Ovary (tissue), 9 donors: ENCODE results near the gene RARRES2. TPM values are rescaled to one million over a fixed set of nuclear protein-coding genes. Genes with fewer than 3 reads are reported as not detected.
A peak's percentile ranks its signal among the peaks of the same experiment; 100 is the strongest.

Source experiments
- DNase-seq, 5 donors: peaks; one replicate each; pipeline ENCODE4 v3.0.0-alpha.2; 2019 to 2020
- H3K27ac ChIP-seq, 2 donors: fragments of 200-600 bp; one replicate each; pipeline versions ENCODE4 v1.5.1 to v1.8.0; 2019 to 2022
- H3K27me3 ChIP-seq: fragments of 200-600 bp; one replicate; pipeline ENCODE4 v1.8.0; 2022
- H3K36me3 ChIP-seq: fragments of 200-600 bp; sonication (generic); one replicate; pipeline ENCODE4 v1.5.1; 2019
- H3K4me1 ChIP-seq: one replicate; pipeline ENCODE4 v1.8.1; 2013; ENCODE audit warnings: mild to moderate bottlenecking, moderate library complexity; ENCODE audit not compliant: insufficient read depth
- H3K4me3 ChIP-seq: fragments of 200-600 bp; sonication (generic); one replicate; pipeline ENCODE4 v1.5.1; 2017
- H3K9me3 ChIP-seq, 2 donors: fragments of 200-600 bp in 1 of 2; sonication (generic) in 1 of 2; one replicate each; pipeline versions ENCODE4 v1.5.1 to v1.8.1; 2013 to 2019; ENCODE audit warnings: mild to moderate bottlenecking in 1 of 2, moderate library complexity in 1 of 2
- EP300 ChIP-seq: sonication (generic); formaldehyde crosslinking; IDR thresholded peaks from one replicate; pipeline ENCODE4 v1.6.1; 2017; ENCODE audit warnings: antibody characterized with exemption
- POLR2A ChIP-seq: fragments of 450-650 bp; IDR thresholded peaks from one replicate; pipeline ENCODE4 v1.6.1; 2017; ENCODE audit warnings: antibody characterized with exemption, mild to moderate bottlenecking, moderate library complexity
- WGBS, 3 donors: extraction: QIAGEN DNeasy Blood & Tissue Kit in 1 of 3; methylation state at CpG; one replicate each; pipeline versions ENCODE4 v1.1.5 to v1.1.7; 2013 to 2017; 5-methylcytosine and 5-hydroxymethylcytosine counted together
- intact Hi-C, 4 donors: fragments of 100-400 bp; cut with DNase I; formaldehyde crosslinking; loops; one replicate each; pipeline versions ENCODE4 v1.11.0 to v1.15.1; 2022 to 2023
- polyA plus RNA-seq, 2 donors: library from polyadenylated mRNA; stranded (reverse); fragments of 200-250 nt in 1 of 2; fragments of 350-450 nt in 1 of 2; fragmentation: Illumina TruSeq in 1 of 2; extraction: RNeasy Lipid Tissue Mini Kit (QIAGEN cat#74804) in 1 of 2; gene quantifications; one replicate each; pipeline ENCODE4 v1.2.3, GENCODE V29; 2013 to 2014
- total RNA-seq, 7 donors: library from RNA; depleted of rRNA in 2 of 7; stranded (reverse); fragments of >200 nt in 2 of 7; fragmentation: NEBNext Ultra II Directional in 3 of 7; extraction: Animal tissue kit (Norgen Biotek cat#: 25700) in 3 of 7; gene quantifications; one replicate each; pipeline versions ENCODE4 v1.1.0 to v1.2.4, GENCODE V29; 2016 to 2023
- TF ChIP-seq, protein P1 (sequence below), 3 donors: fragments of 450-650 bp in 2 of 3; fragments of 200-600 bp in 1 of 3; IDR thresholded peaks; one replicate each; pipeline versions ENCODE4 v1.5.1 to v1.8.0; 2016 to 2022; ENCODE audit warnings: antibody characterized with exemption in 3 of 3, mild to moderate bottlenecking in 1 of 3
- donor health status: DM: no; HTN: no; CAD: no; lungs with moderate emphysema.
- donor health status: DM: no; HTN: no; CAD: no.
- donor health status: Bipolar disorder and iron deficiency.
- donor health status: DM: yes; HTN: yes; CAD: no.
- donor health status: DM: no; HTN: no; CAD: no.
- donor health status: DM: yes; HTN: yes; CAD: no.

The RARRES2 gene
- total and polyA plus RNA-seq, 9 donors: 92.5 to 761 (median 518) TPM

DNA sequence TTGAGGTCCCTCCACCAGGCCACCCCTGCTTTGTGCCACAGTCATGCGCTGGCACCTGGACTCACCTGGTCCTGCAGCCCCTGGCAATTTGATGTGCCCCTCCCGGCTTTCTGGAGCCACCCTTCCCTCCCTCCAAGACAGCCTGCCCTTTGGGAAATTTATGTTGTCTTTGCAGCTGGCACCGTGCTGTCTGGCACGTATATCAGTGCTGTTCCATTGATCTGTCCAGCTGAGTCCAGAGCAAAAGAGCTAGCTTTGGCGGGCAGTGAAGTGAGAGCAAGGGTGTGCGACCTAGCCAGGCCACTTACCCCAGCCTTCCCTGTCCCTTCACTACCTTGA is 5.7 kb downstream of the RARRES2 start:
- no peaks in the 10 kb centered on the region for H3K27me3 ChIP-seq
- no peak for DNase-seq
- intact Hi-C loops: no loop called here
- H3K4me3 ChIP-seq: no peak overlapping the region
- H3K27ac ChIP-seq: peak overlapping the region in 1 of 2 donors; percentile 70
- H3K4me1 ChIP-seq: peaks cover 24% of the 10 kb centered on the region
- no peaks in the 10 kb centered on the region for H3K9me3 ChIP-seq
- WGBS, 3 donors: 23 to 36% (median 27%) methylated on average over 6 of the region's 6 CpGs
- TF ChIP-seq POLR2A (no peak), EP300 (no peak)
- TF ChIP-seq, protein P1, sequence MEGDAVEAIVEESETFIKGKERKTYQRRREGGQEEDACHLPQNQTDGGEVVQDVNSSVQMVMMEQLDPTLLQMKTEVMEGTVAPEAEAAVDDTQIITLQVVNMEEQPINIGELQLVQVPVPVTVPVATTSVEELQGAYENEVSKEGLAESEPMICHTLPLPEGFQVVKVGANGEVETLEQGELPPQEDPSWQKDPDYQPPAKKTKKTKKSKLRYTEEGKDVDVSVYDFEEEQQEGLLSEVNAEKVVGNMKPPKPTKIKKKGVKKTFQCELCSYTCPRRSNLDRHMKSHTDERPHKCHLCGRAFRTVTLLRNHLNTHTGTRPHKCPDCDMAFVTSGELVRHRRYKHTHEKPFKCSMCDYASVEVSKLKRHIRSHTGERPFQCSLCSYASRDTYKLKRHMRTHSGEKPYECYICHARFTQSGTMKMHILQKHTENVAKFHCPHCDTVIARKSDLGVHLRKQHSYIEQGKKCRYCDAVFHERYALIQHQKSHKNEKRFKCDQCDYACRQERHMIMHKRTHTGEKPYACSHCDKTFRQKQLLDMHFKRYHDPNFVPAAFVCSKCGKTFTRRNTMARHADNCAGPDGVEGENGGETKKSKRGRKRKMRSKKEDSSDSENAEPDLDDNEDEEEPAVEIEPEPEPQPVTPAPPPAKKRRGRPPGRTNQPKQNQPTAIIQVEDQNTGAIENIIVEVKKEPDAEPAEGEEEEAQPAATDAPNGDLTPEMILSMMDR (IDR thresholded peaks at IDR 0.05): no peak
- no peaks in the 10 kb centered on the region for H3K36me3 ChIP-seq

DNA sequence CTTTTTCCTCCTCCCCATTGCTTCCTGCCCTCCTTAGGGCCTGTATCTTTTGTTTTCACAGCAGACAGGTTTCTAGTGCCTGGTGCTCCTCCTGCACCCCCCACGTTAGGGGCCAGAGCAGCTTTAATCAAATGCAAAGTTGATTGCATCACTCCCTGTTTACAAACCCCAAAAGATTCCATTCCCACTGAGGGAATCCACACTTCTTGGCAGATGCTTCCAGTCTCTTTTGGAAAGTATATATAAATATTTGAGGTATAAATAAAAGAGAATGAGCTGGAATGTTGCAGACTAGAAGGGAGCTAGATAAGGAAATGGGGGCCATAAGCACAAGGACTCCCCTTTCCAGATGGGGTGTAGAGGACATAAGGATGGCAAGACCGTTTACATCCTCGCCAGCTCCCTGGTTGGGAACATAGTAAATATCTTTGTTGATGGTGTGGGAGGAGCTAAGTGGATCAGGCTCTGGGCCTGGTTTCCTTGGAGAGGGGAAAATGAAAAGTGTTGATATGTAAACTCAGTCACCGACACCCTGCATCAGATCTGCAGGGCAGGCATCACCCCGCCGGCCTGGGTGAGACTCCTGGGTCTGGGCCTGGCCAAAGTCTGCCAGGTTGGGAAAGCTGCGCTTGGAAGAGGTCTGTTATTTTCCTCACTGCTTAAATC is 6.2 kb downstream of the RARRES2 start:
- intact Hi-C loops: no loop called here
- Histone ChIP-seq H3K27me3 (no peaks in the 10 kb centered on the region), H3K4me1 (peaks cover 24% of the 10 kb centered on the region), H3K4me3 (no peak overlapping the region), H3K36me3 (no peaks in the 10 kb centered on the region), H3K9me3 (no peaks in the 10 kb centered on the region), H3K27ac (peak overlapping the region; percentile 9 to 70)
- DNase-seq: peak in 3 of 5 donors; percentile 43 to 70 (median 58)
- WGBS, 3 donors: 7 to 13% (median 9%) methylated on average over 7 of the region's 7 CpGs
- TF ChIP-seq POLR2A (no peak), EP300 (no peak)
- TF ChIP-seq, protein P1 (IDR thresholded peaks at IDR 0.05): no peak

DNA sequence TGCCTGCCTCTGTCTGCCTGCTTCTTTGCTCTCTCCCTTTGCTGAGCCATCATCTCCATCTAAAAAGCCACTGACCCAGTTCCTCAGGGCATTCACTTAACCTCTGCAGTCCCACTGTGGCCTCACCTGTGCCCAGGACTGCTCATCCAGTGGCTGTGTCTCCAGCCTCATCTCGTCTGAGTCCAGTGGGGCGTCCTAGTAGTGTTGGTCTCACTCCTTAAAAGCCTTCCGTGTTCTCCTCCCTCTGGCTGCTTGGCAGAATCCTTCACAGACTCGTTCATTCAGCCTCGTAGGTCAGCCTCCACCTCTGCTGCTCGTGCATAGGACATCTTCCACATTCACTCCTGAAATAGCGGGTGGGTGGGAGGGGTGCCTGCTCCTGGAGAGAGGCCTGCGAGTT is 7.3 kb downstream of the RARRES2 start:
- Histone ChIP-seq H3K9me3 (no peaks in the 10 kb centered on the region), H3K36me3 (no peaks in the 10 kb centered on the region), H3K27ac (peak overlapping the region in 1 of 2 donors; percentile 70), H3K4me1 (peaks cover 18% of the 10 kb centered on the region), H3K27me3 (no peaks in the 10 kb centered on the region), H3K4me3 (no peak overlapping the region)
- intact Hi-C loops: no loop called here
- TF ChIP-seq, protein P1 (IDR thresholded peaks at IDR 0.05): no peak
- no peak for TF ChIP-seq EP300
- no peak for TF ChIP-seq POLR2A
- DNase-seq: no peak
- WGBS, 3 donors: 84 to 90% (median 86%) methylated on average over 8 of the region's 8 CpGs

DNA sequence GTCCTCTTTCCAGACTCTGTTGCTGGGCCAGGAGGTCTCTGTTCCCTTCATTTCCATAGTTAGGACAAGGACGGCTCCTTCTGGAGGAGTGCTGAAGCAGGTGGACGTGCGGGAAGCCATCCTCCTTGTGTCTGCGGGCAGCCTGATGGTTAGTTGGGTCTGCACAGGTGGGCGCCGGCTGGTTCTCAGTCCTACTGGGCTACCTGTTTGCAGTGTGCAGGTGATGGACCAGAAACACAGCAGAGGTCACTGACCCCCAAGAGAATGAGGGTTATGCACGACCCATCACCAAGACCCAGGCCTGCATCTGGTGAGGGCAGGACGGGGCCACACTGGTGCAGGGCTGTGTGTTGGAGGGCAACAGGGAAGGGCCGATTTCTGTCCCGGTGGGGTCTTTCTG is 7.8 kb downstream of the RARRES2 start:
- intact Hi-C loops: no loop called here
- H3K9me3 ChIP-seq: no peaks in the 10 kb centered on the region
- H3K27ac ChIP-seq: no peak overlapping the region
- TF ChIP-seq POLR2A (no peak), EP300 (no peak)
- TF ChIP-seq, protein P1 (IDR thresholded peaks at IDR 0.05): no peak
- H3K27me3 ChIP-seq: no peaks in the 10 kb centered on the region
- DNase-seq: peak in 1 of 5 donors; percentile 21
- WGBS, 3 donors: 90 to 92% (median 92%) methylated on average over 10 of the region's 10 CpGs
- no peak overlapping the region for H3K4me3 ChIP-seq
- no peaks in the 10 kb centered on the region for H3K36me3 ChIP-seq
- peaks cover 15% of the 10 kb centered on the region for H3K4me1 ChIP-seq
